ENCODE measurements around the gene LRRC41.
A peak's percentile ranks its signal among the peaks of the same experiment; 100 is the strongest.
"Not testable (repeated sequence)": the region's sequence is repeated elsewhere in the genome, so short reads cannot be mapped to it uniquely, and the experiment has no call there.

Gene LRRC41

DNA sequence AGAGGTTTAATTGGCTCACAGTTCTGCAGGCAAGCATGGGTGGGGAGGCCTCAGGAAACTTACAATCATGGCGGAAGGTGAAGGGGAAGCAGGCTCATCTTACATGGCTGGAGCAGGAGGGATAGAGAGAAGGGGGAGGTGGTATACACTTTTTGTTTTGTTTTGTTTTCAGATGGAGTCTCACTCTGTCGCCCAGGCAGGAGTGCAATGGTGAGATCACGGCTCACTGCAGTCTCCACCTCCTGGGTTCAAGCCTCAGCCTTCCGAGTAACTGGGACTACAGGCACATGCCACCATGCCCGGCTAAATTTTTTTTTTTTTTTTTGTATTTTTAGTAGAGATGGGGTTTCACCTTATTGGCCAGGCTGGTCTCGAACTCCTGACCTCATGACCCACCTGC is 18.8 kb upstream of the LRRC41 start:
- not testable (repeated sequence) for DNase-seq (ENCODE audit: low spot score)

GRCh38 chr1:46319960-46320914 is 16.8 kb upstream of the LRRC41 start:
- DNase-seq (ENCODE audit: low spot score): not testable (repeated sequence)

DNA sequence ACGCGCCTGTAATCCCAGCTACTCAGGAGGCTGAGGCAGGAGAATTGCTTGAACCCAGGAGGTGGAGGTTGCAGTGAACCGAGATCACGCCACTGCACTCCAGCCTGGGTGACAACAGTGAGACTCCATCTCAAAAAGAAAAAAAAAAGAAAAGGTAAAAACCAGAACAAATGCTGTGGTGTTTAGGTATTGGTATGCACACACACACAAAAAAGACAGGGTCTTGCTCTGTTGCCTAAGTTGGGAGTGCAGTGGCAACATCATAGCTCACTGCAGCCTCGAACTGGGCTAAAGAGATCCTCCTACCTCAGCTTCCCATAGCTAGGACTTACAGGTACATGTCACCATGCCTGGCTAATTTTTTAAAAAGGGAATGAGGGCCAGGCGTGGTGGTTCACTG is 15.9 kb upstream of the LRRC41 start:
- DNase-seq (ENCODE audit: low spot score): not testable (repeated sequence)

- no peak for DNase-seq (ENCODE audit: low spot score)
Measured at GRCh38 chr1:46317323-46317722, 13.9 kb upstream of the LRRC41 start.

- DNase-seq (ENCODE audit: low spot score): no peak
Measured at GRCh38 chr1:46315669-46316403, 12.4 kb upstream of the LRRC41 start.

- no peak for DNase-seq (ENCODE audit: low spot score)
Measured at GRCh38 chr1:46310321-46310720, 6.9 kb upstream of the LRRC41 start.

GRCh38 chr1:46309401-46310159 is 6.2 kb upstream of the LRRC41 start:
- no peak for DNase-seq (ENCODE audit: low spot score)

DNA sequence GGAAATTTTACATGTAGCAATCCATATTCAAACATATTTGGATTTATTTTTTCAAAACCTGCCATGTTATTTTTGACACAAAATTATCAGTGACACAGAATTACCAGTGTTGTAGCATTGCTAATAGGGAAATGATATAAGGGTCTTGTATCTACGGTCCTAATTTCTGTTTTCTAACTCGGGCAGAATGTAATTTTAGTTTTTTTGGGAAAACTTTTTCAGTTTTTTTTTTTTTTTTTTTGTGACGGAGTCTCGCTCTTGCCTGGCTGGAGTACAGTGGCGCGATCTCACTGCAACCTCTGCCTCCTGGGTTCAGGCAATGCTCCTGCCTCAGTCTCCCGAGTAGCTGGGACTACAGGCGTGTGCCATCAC is 2.7 kb upstream of the LRRC41 start:
- no peak for DNase-seq (ENCODE audit: low spot score)

GRCh38 chr1:46303872-46304326 is 483 bp upstream of the LRRC41 start:
- DNase-seq (ENCODE audit: low spot score): no peak

DNA sequence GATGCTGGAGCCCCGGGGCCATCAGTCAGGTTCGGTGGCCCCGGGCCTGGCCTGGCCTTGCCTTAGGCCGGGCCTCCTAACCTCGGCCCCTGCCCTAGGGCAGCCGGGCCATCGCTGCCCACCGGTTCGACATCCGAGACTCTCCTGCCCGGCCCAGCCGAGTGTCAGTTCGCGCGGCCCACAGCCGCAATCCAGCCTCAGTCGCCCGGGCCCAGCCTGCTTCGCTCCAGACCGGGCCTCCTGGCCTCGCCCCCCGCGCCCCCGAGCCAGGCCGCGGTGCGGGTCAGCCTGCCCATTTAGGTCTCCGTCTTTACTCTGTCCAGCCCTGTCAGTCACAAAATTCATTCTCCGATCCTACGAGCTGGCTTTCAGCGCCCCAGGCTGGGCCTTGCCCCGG is 777 bp downstream of the LRRC41 start:
- peak; percentile 56 for DNase-seq (ENCODE audit: low spot score)

GRCh38 chr1:46301808-46302640 is 1.4 kb downstream of the LRRC41 start:
- DNase-seq (ENCODE audit: low spot score): peak; percentile 73

DNA sequence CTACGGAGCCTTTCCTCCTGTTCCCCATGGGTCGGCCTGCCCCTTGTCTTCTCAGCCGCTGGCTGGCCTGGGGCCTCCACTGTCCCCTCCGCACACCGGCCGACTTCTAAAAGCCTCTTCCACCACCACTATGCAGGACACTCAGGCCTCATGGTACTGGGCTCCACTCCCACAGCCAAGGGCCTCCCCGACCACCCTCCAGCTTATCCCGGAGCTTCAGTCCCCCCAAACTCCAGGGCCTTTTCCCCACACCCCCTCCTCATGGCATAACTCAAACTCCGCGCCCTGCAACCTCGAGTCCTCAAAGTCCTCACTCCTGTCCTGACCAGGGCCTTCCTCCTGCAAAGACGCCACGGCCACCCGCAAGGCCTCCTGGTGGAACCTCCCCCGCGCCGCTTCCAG is 2.0 kb downstream of the LRRC41 start:
- no peak for DNase-seq (ENCODE audit: low spot score)

- no peak for DNase-seq (ENCODE audit: low spot score)
Measured at GRCh38 chr1:46300673-46301405, 2.6 kb downstream of the LRRC41 start.

DNA sequence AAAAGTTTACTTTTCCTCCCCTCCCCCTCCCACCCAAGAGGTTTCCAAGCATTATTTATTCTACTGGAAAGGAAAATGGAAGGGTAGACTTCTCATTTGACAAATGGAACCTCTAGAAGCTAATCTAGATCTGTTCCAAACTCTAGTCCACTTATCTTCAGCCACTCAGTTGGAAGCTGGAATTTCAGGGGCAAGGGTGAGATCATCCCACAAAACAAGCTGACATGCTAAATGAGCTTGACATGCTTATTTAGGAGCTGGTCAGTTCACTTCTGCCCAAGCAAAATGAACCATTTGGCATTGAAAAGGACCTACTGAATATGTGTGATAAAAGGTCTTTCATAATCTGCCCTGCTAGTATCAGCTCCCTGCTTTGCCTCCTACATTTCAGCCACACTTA is 5.0 kb downstream of the LRRC41 start:
- no peak for DNase-seq (ENCODE audit: low spot score)

DNA sequence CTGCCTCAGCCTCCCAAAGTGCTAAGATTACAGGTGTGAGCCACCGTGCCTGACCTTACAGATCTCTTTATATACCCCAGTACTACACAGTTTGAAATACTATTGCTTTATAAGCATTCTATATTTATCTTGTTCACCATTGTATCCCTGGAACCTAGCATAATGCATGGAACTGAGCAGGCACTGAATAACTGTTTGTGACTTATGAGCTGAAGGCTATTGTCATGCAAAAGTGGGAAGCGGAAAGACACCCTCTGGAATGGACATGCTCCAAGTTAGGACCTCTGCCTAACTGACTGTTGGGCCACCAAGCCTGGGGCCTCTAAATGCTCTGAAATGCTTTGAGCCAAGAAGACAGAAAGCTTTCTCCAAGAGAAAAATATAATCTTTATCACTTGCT is 8.1 kb downstream of the LRRC41 start:
- no peak for DNase-seq (ENCODE audit: low spot score)

DNA sequence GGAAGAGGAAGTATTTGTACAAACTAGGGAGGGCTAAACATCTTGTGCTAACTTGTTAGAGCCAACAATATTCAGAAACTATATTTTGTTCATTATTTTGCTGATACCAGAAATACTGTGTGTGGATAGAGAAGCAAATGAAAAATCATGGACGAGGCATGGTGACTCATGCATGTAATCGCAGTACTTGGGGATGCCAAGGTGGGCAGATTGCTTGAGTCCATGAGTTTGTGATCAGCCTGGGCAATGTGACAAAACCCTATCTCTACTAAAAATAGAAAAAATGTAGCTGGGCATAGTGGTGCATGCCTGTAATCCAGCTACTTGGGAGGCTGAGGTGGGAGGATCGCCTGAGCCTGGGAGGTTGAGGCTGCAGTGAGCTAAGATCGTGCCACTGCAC is 13.4 kb downstream of the LRRC41 start:
- DNase-seq (ENCODE audit: low spot score): no peak

- DNase-seq (ENCODE audit: low spot score): no peak
Measured at GRCh38 chr1:46289134-46289494, 14.3 kb downstream of the LRRC41 start.

- DNase-seq (ENCODE audit: low spot score): no peak
Measured at GRCh38 chr1:46288485-46289133, 14.8 kb downstream of the LRRC41 start.

GRCh38 chr1:46285730-46286477 is 17.5 kb downstream of the LRRC41 start:
- no peak for DNase-seq (ENCODE audit: low spot score)
